Measurements from ENCODE around the gene LPP. TPM values are rescaled to one million over a fixed set of nuclear protein-coding genes. Genes with fewer than 3 reads are reported as not detected.

LPP gene
- total RNA-seq, 1 donor from 2014 or later, result 218 TPM

GRCh38 chr3:188817935-188818269 lies 663.9 kb downstream of the LPP start:
- no peak for DNase-seq (ENCODE audit: low read depth)

GRCh38 chr3:188818282-188818681 lies 664.3 kb downstream of the LPP start:
- DNase-seq (ENCODE audit: low read depth), result no peak
- Histone ChIP-seq H3K27me3 (ENCODE audit: control insufficient read depth, insufficient read depth, low read length) (no peaks in the 10 kb centered on the region), H3K4me3 (ENCODE audit: low read depth, low read length) (no peak overlapping the region), H3K36me3 (ENCODE audit: control insufficient read depth, insufficient read depth, low read length) (no peaks in the 10 kb centered on the region)
- no peak for TF ChIP-seq CTCF (IDR thresholded peaks at IDR 0.05; ENCODE audit: insufficient read depth, low read length, poor library complexity, severe bottlenecking)

More at GRCh38 chr3:188817935-188818269, 663.9 kb downstream of the LPP start:
- no peaks in the 10 kb centered on the region for H3K36me3 ChIP-seq (ENCODE audit: control insufficient read depth, insufficient read depth, low read length)
- H3K27me3 ChIP-seq (ENCODE audit: control insufficient read depth, insufficient read depth, low read length), result no peaks in the 10 kb centered on the region
- TF ChIP-seq CTCF (IDR thresholded peaks at IDR 0.05; ENCODE audit: insufficient read depth, low read length, poor library complexity, severe bottlenecking), result no peak
- H3K4me3 ChIP-seq (ENCODE audit: low read depth, low read length), result no peak overlapping the region

- Histone ChIP-seq H3K4me3 (ENCODE audit: low read depth, low read length) (no peak overlapping the region), H3K27me3 (ENCODE audit: control insufficient read depth, insufficient read depth, low read length) (no peaks in the 10 kb centered on the region), H3K36me3 (ENCODE audit: control insufficient read depth, insufficient read depth, low read length) (no peaks in the 10 kb centered on the region)
- no peak for DNase-seq (ENCODE audit: low read depth)
- TF ChIP-seq CTCF (IDR thresholded peaks at IDR 0.05; ENCODE audit: insufficient read depth, low read length, poor library complexity, severe bottlenecking), result no peak
These were observed 666.0 kb downstream of the LPP start for GRCh38 chr3:188819939-188820338.

GRCh38 chr3:188822004-188822403 lies 668.0 kb downstream of the LPP start:
- no peak for DNase-seq (ENCODE audit: low read depth)
- Histone ChIP-seq H3K27me3 (ENCODE audit: control insufficient read depth, insufficient read depth, low read length) (no peaks in the 10 kb centered on the region), H3K36me3 (ENCODE audit: control insufficient read depth, insufficient read depth, low read length) (no peaks in the 10 kb centered on the region), H3K4me3 (ENCODE audit: low read depth, low read length) (no peak overlapping the region)
- TF ChIP-seq CTCF (IDR thresholded peaks at IDR 0.05; ENCODE audit: insufficient read depth, low read length, poor library complexity, severe bottlenecking), result no peak

GRCh38 chr3:188822411-188822810 lies 668.5 kb downstream of the LPP start:
- no peak for DNase-seq (ENCODE audit: low read depth)
- no peak for TF ChIP-seq CTCF (IDR thresholded peaks at IDR 0.05; ENCODE audit: insufficient read depth, low read length, poor library complexity, severe bottlenecking)

GRCh38 chr3:188824566-188824965 lies 670.6 kb downstream of the LPP start:
- Histone ChIP-seq H3K36me3 (ENCODE audit: control insufficient read depth, insufficient read depth, low read length) (no peaks in the 10 kb centered on the region), H3K27me3 (ENCODE audit: control insufficient read depth, insufficient read depth, low read length) (no peaks in the 10 kb centered on the region), H3K4me3 (ENCODE audit: low read depth, low read length) (no peak overlapping the region)
- no peak for DNase-seq (ENCODE audit: low read depth)
- no peak for TF ChIP-seq CTCF (IDR thresholded peaks at IDR 0.05; ENCODE audit: insufficient read depth, low read length, poor library complexity, severe bottlenecking)

More at GRCh38 chr3:188822411-188822810, 668.5 kb downstream of the LPP start:
- Histone ChIP-seq H3K36me3 (ENCODE audit: control insufficient read depth, insufficient read depth, low read length) (no peaks in the 10 kb centered on the region), H3K27me3 (ENCODE audit: control insufficient read depth, insufficient read depth, low read length) (no peaks in the 10 kb centered on the region), H3K4me3 (ENCODE audit: low read depth, low read length) (no peak overlapping the region)

All from kidney epithelial cell (primary cell).